Loucy (cell line): ENCODE data around the gene CNOT3.

ENCODE experiments used
- CTCF ChIP-seq: fragments of 200-600 bp; sonication (generic); conservative IDR thresholded peaks from 2 replicates; pipeline ENCODE4 v1.5.1; 2014; ENCODE audit warnings: mild to moderate bottlenecking, antibody characterized with exemption, low read length
- EZH2phosphoT487 ChIP-seq: fragments of 200-600 bp; IDR thresholded peaks from 2 replicates; pipeline ENCODE4 v1.6.1; 2018; ENCODE audit warnings: antibody characterized with exemption, mild to moderate bottlenecking, moderate library complexity, borderline replicate concordance

- TF ChIP-seq CTCF (no peak), EZH2phosphoT487 (no peak)
These were observed 8.0 kb upstream of the CNOT3 start for GRCh38 chr19:54129617-54129996.
